Vagina (tissue), 2 donors: ENCODE results near the gene TRPM1.

ENCODE experiments used
- POLR2A ChIP-seq, 2 donors: fragments of 450-650 bp; IDR thresholded peaks; one replicate each; pipeline ENCODE4 v1.6.1; 2017; ENCODE audit warnings: antibody characterized with exemption in 2 of 2, mild to moderate bottlenecking in 2 of 2, moderate library complexity in 2 of 2
- TF ChIP-seq, protein P1 (sequence below), 3 experiments: fragments of 450-650 bp in 2 of 3; fragments of 200-600 bp in 1 of 3; sonication (generic) in 1 of 3; IDR thresholded peaks; one replicate each; pipeline ENCODE4 v1.5.1; 2017 to 2019; ENCODE audit warnings: antibody characterized with exemption in 3 of 3, mild to moderate bottlenecking in 2 of 3, moderate library complexity in 2 of 3

DNA sequence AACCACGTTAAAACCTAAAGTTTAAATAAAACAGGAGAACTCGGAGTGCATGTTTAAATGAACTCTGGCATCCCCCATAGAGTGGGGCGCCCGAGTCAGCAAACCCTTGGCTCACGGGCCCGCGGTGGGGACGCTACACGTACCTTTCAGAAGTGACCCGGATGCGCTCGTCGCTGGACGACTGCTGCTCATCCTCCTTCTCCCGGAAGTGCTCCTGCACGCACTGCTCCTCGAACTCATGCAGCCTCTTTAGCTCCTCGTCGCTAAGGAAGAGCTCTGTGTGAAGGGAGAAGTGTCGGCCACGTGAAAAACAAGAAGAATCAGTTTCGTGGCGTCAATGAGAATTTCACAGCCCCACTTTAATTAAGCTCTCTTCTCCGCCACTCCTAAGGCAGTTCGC lies 75.5 kb downstream of the TRPM1 start:
- TF ChIP-seq POLR2A (IDR thresholded peaks at IDR 0.05): no peak
- TF ChIP-seq, protein P1, sequence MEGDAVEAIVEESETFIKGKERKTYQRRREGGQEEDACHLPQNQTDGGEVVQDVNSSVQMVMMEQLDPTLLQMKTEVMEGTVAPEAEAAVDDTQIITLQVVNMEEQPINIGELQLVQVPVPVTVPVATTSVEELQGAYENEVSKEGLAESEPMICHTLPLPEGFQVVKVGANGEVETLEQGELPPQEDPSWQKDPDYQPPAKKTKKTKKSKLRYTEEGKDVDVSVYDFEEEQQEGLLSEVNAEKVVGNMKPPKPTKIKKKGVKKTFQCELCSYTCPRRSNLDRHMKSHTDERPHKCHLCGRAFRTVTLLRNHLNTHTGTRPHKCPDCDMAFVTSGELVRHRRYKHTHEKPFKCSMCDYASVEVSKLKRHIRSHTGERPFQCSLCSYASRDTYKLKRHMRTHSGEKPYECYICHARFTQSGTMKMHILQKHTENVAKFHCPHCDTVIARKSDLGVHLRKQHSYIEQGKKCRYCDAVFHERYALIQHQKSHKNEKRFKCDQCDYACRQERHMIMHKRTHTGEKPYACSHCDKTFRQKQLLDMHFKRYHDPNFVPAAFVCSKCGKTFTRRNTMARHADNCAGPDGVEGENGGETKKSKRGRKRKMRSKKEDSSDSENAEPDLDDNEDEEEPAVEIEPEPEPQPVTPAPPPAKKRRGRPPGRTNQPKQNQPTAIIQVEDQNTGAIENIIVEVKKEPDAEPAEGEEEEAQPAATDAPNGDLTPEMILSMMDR (IDR thresholded peaks at IDR 0.05): no peak
